ENCODE results near the gene RNASET2.

DNA sequence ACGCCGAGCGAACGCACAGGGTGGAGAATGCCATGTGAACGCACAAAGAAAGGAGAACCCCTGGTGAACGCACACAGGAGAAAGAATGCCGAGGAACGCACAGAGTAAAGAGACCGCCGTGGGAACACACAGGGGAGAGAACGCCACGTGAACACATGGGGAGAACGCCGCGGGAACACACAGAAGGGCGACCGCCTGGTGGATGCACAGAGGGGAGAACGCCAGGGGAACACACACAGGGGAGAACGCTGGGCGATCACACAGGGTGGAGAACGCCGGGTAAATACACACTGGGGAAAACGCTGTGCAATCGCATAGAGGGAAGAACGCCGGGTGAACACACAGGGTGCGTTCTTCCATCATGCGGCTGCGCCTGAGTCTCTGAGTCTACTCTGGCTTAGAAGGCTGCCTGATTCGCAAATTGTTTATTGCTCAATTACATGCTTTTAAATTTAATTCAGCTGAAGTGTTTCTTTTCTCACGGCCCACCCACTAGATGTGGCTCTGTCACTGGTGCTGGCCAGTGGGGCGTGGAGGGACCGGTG is 54.1 kb downstream of the RNASET2 start:
- TF ChIP-seq POLR2A (IDR thresholded peaks at IDR 0.05): no peak
- TF ChIP-seq, protein P1, sequence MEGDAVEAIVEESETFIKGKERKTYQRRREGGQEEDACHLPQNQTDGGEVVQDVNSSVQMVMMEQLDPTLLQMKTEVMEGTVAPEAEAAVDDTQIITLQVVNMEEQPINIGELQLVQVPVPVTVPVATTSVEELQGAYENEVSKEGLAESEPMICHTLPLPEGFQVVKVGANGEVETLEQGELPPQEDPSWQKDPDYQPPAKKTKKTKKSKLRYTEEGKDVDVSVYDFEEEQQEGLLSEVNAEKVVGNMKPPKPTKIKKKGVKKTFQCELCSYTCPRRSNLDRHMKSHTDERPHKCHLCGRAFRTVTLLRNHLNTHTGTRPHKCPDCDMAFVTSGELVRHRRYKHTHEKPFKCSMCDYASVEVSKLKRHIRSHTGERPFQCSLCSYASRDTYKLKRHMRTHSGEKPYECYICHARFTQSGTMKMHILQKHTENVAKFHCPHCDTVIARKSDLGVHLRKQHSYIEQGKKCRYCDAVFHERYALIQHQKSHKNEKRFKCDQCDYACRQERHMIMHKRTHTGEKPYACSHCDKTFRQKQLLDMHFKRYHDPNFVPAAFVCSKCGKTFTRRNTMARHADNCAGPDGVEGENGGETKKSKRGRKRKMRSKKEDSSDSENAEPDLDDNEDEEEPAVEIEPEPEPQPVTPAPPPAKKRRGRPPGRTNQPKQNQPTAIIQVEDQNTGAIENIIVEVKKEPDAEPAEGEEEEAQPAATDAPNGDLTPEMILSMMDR (IDR thresholded peaks at IDR 0.05): no peak

All from Peyer's patch (tissue), 4 donors.